ENCODE results near the gene SLC25A22.
A peak's percentile ranks its signal among the peaks of the same experiment; 100 is the strongest.

SLC25A22 gene

DNA sequence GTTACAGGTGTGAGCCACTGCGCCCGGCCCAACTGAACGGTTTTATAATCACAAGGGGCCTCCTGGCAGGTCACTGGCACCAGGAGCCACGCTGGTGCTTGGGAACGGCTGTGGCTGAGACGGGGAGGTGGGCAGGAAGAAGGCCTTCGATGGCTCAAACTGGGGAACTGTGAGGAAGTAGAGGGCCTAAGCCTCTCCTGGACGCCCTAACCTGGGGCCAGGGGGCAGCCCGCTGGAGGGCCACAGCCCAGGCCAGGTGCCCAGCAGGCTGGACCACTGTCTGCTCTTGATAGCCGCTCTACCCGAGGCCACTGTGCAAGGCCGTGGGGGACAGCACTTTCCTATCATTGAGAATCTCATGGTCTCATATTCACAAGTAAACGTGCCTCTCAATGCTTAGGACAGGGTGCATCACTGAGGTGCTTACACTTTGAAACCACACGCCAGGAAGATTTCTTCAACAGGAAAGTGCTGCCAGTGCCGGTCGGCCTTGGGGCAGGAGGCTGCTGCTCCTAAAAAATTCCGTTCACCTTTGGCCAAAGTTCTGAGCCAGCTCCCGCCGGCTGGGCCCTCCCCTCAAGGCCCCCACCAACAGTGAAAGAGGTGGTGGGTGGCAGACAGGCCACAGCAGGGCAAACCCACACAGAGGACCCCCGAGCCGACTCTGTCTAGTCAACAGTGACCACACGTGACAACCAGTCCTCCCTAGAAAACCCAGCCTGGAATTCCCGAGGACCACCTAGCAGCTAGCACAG is 28.0 kb downstream of the SLC25A22 start:
- no peak for DNase-seq

DNA sequence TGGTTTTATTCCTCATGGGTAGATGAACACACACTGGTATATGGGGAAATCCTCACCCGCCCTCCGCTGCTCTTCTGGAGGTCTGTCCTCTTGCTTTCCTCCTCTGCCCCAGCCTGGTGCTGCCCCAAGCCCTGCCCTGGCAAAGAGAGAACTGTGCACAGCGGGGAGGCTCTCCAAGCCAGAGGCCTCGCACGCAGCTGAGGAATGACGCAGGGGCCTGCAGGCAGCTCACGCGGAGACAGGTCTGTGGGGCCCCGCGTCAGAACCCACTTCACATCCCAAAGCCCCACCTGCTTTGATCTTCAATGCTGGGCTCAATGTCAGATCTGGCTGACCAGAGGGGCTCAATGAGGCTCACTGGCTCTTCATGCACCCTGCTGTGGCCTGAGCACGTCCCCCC is 30.8 kb downstream of the SLC25A22 start:
- no peak for DNase-seq

DNA sequence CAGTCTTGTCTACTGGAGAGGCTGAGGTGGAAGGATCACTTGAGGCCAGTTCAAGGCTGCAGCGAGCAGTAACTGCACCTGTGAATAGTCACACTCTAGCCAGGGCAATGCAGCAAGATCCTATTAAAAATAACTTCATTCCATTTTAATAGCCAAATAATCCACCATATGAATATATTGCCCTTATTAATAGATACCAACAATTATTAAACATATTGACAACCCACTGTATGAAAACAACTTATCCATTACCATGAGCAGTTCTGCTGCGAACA is 31.2 kb downstream of the SLC25A22 start:
- no peak for DNase-seq

- DNase-seq = no peak
Observed at GRCh38 chr11:766106-766935, 31.8 kb downstream of the SLC25A22 start.

GRCh38 chr11:765802-766091 is 32.3 kb downstream of the SLC25A22 start:
- no peak for DNase-seq

GRCh38 chr11:765025-765801 is 32.9 kb downstream of the SLC25A22 start:
- DNase-seq = peak; percentile 63

GRCh38 chr11:764322-765024 is 33.6 kb downstream of the SLC25A22 start:
- no peak for DNase-seq

- DNase-seq = no peak
Observed at GRCh38 chr11:763549-764321, 34.3 kb downstream of the SLC25A22 start.

DNA sequence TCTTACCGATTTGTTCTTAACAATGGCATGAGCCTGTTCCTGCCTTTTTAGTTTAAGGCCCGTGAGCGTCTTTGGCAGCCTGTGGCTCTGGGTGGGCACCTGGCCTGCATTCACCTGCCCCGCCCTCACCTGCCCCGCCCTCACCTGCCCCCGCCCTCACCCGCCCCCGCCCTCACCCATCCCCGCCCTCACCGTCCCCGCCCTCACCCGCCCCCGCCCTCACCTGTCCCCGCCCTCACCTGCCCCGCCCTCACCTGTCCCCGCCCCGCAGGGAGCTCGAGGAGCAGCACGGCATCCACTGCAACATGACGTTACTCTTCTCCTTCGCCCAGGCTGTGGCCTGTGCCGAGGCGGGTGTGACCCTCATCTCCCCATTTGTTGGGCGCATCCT is 35.0 kb downstream of the SLC25A22 start:
- no peak for DNase-seq

GRCh38 chr11:762421-763072 is 35.5 kb downstream of the SLC25A22 start:
- peak; percentile 16 for DNase-seq

GRCh38 chr11:761526-762108 is 36.5 kb downstream of the SLC25A22 start:
- no peak for DNase-seq

DNA sequence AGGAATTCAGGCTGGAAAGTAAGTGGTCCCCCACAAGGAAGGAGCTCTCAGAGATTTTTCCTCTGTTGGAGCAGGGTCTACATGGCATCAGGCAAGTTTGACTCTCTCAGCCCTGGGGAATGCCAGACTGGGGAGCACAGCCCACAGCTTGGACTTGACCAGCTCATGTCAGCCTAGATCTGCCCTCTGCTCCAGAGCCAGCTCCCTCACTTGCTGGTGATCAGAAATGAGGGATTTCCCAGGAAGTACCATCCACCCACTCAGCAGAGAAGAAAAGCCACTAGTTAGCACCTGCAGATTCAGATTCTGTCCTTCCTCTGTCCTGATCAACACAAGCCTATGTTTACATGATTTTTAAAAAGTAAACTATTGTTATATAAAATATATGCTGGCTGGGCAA is 37.8 kb downstream of the SLC25A22 start:
- no peak for DNase-seq

GRCh38 chr11:749731-750130 is 48.4 kb downstream of the SLC25A22 start:
- DNase-seq = no peak

- no peak for DNase-seq
Observed at GRCh38 chr11:748007-748359, 50.1 kb downstream of the SLC25A22 start.

- DNase-seq = peak; percentile 87
Observed at GRCh38 chr11:747158-748006, 50.7 kb downstream of the SLC25A22 start, which contains the start of gene TALDO1. Gene TALDO1, plus strand, starts transcription at chr11:747464. Its CDS starts 18 bp downstream, at chr11:747482.

DNA sequence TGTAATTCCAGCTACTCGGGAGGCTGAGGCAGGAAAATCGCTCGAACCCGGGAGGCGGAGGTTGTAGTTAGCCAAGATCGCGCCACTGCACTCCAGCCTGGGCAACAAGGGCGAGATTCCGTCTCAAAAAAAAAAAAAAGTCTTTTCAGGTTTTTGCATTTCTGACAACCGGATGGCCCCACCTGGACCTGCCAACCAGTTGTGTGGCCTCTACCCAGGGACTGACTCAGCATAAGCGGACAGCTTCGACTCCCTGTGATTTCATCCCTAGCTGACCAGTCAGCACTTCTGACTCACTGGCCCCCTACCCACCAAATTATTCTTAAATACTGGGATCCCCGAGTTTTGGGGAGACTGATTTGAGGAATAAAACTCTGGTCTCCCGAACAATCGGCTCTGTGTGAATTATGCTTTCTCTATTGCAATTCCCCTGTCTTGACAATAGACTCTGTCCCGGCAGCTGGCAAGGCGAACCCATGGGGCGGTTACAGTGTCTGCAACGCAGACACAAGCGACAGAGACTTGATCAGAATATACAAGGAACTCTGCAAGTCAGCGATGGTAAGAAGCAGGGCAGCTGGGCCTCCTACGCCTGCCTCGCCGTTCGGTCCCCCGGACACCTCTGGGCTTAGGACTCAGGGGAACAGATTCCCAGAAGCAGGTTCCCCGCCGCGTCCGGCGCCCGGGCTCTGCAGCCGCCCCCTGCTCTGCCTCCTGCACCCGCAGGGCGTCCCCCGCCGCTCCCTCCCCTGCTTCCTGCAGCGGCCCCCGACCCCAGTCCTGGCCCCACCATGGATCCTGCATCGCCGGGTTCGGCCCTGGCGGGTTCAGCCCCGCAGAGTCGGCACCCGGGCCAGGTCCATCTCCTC is 51.6 kb downstream of the SLC25A22 start:
- peak; percentile 42 for DNase-seq

DNA sequence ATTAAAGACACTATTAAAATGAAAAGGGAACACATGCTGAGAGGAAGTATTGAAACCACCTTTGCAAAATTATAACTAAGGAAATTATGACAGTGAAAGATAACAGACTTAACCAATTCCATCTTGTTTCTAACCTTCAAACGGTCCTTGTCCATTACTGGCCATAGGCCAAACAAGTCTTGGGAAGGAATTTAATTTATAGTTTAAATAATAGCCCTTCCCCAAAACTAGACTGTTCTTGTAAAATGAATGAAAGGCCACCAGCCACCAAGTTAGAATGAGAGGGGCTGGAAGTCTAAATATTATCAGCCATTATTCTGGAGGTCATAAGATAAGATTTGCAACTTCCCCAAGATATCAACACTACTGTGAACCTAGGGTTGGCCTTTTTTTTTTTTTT is 52.7 kb downstream of the SLC25A22 start:
- no peak for DNase-seq

- no peak for DNase-seq
Observed at GRCh38 chr11:742571-743201, 55.4 kb downstream of the SLC25A22 start.

DNA sequence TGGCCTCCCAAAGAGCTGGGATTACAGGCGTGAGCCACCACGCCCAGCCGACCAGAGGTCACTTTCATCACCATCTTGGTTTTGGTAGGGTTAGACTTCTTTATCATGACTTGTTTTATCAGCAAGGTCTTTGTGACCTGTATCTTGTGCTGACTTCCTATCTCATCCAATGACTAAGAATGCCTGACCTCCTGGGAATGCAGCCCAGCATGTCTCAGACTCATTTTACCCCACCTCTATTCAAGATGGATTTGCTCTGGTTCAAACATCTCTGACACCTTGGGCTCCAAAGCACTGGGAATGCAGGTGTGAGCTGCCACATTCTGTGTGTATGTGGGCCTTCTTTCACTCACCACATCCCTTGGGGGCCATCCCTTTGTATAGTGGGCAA is 55.9 kb downstream of the SLC25A22 start:
- DNase-seq = no peak

All from activated naive CD4-positive, alpha-beta T cell treated with Interleukin-2 at 50 U/mL for 16 hours (primary cell).